Osteoblast (primary cell): Measurements from ENCODE around the gene ANKRD31. TPM values are rescaled to one million over a fixed set of nuclear protein-coding genes. Genes with fewer than 3 reads are reported as not detected.

ENCODE experiments used
- DNase-seq: peaks from one replicate; pipeline ENCODE4 v3.0.0; 2011; ENCODE audit warnings: low spot score, mixed read lengths; ENCODE audit not compliant: insufficient read length; ENCODE audit errors: missing footprints
- H2AFZ ChIP-seq: 2 replicates; pipeline ENCODE4 v1.6.0; 2011; ENCODE audit warnings: mild to moderate bottlenecking, low read length
- H3K27ac ChIP-seq: 2 replicates; pipeline ENCODE4 v1.5.1; 2011; ENCODE audit warnings: mild to moderate bottlenecking, low read depth, low read length, moderate library complexity
- H3K27me3 ChIP-seq: 2 replicates; pipeline ENCODE4 v1.6.0; 2012; ENCODE audit warnings: mild to moderate bottlenecking, control low read depth, inconsistent platforms, low read length, moderate library complexity; ENCODE audit not compliant: insufficient read depth
- H3K36me3 ChIP-seq: 2 replicates; pipeline ENCODE4 v1.5.1; 2011; ENCODE audit warnings: mild to moderate bottlenecking, low read length, control low read depth, moderate library complexity; ENCODE audit not compliant: insufficient read depth
- H3K4me1 ChIP-seq: 2 replicates; pipeline ENCODE4 v1.5.1; 2011; ENCODE audit warnings: mild to moderate bottlenecking, low read length, control low read depth, moderate library complexity; ENCODE audit not compliant: insufficient read depth
- H3K4me2 ChIP-seq: 2 replicates; pipeline ENCODE4 v1.6.0; 2011; ENCODE audit warnings: mild to moderate bottlenecking, low read length; ENCODE audit not compliant: insufficient read depth
- H3K4me3 ChIP-seq: fragments of 200-600 bp; sonication (generic); 3 replicates; pipeline ENCODE4 v1.5.1; 2012; ENCODE audit warnings: mild to moderate bottlenecking, low read length, inconsistent platforms; ENCODE audit not compliant: insufficient read depth
- H3K79me2 ChIP-seq: 2 replicates; pipeline ENCODE4 v1.6.0; 2012; ENCODE audit warnings: mild to moderate bottlenecking, low read length, control low read depth, inconsistent platforms; ENCODE audit not compliant: insufficient read depth
- H3K9me3 ChIP-seq: 2 replicates; pipeline ENCODE4 v1.5.1; 2011; ENCODE audit warnings: low read depth, low read length, control low read depth
- H4K20me1 ChIP-seq: 2 replicates; pipeline ENCODE4 v1.6.0; 2012; ENCODE audit warnings: mild to moderate bottlenecking, low read length, control low read depth; ENCODE audit not compliant: insufficient read depth
- CTCF ChIP-seq: IDR thresholded peaks from 2 replicates; pipeline ENCODE4 v1.5.1; 2011; ENCODE audit warnings: mild to moderate bottlenecking, low read depth, low read length, moderate library complexity; ENCODE audit errors: extremely low read depth
- total RNA-seq: library from RNA; depleted of rRNA; stranded (reverse); fragments of >200 nt; gene quantifications from 2 replicates; pipeline ENCODE4 v1.2.3, GENCODE V29; 2012

Gene ANKRD31
- total RNA-seq, 1 donor, result 0.36 TPM

- H4K20me1 ChIP-seq, result no peaks in the 10 kb centered on the region
Measured at GRCh38 chr5:75192804-75193203, 43.9 kb downstream of the ANKRD31 start.

GRCh38 chr5:75192264-75192663 lies 44.4 kb downstream of the ANKRD31 start:
- no peak for TF ChIP-seq CTCF
- Histone ChIP-seq H4K20me1 (no peaks in the 10 kb centered on the region), H3K4me2 (no peak overlapping the region), H3K9me3 (no peaks in the 10 kb centered on the region), H3K27me3 (no peaks in the 10 kb centered on the region), H3K27ac (no peak overlapping the region), H3K79me2 (no peaks in the 10 kb centered on the region), H3K4me1 (no peaks in the 10 kb centered on the region), H3K36me3 (no peaks in the 10 kb centered on the region), H3K4me3 (no peak overlapping the region), H2AFZ (no peak overlapping the region)
- DNase-seq, result no peak

More at GRCh38 chr5:75192804-75193203, 43.9 kb downstream of the ANKRD31 start:
- no peak overlapping the region for H3K27ac ChIP-seq
- H3K36me3 ChIP-seq, result no peaks in the 10 kb centered on the region
- no peaks in the 10 kb centered on the region for H3K9me3 ChIP-seq
- no peaks in the 10 kb centered on the region for H3K4me1 ChIP-seq
- no peak overlapping the region for H3K4me3 ChIP-seq
- no peak for TF ChIP-seq CTCF
- H3K4me2 ChIP-seq, result no peak overlapping the region
- H3K79me2 ChIP-seq, result no peaks in the 10 kb centered on the region
- H3K27me3 ChIP-seq, result no peaks in the 10 kb centered on the region
- no peak for DNase-seq
- no peak overlapping the region for H2AFZ ChIP-seq

- H3K4me3 ChIP-seq, result no peak overlapping the region
- H4K20me1 ChIP-seq, result no peaks in the 10 kb centered on the region
- H2AFZ ChIP-seq, result no peak overlapping the region
- H3K36me3 ChIP-seq, result no peaks in the 10 kb centered on the region
- TF ChIP-seq CTCF, result no peak
- no peak for DNase-seq
- H3K27ac ChIP-seq, result no peak overlapping the region
- no peaks in the 10 kb centered on the region for H3K27me3 ChIP-seq
- no peaks in the 10 kb centered on the region for H3K9me3 ChIP-seq
- H3K4me2 ChIP-seq, result no peak overlapping the region
- H3K79me2 ChIP-seq, result no peaks in the 10 kb centered on the region
- no peaks in the 10 kb centered on the region for H3K4me1 ChIP-seq
Measured at GRCh38 chr5:75190227-75190626, 46.5 kb downstream of the ANKRD31 start.

GRCh38 chr5:75189353-75189752 lies 47.3 kb downstream of the ANKRD31 start:
- Histone ChIP-seq H3K4me1 (no peaks in the 10 kb centered on the region), H4K20me1 (no peaks in the 10 kb centered on the region), H3K36me3 (no peaks in the 10 kb centered on the region), H3K9me3 (no peaks in the 10 kb centered on the region), H3K4me2 (no peak overlapping the region), H3K27ac (no peak overlapping the region), H2AFZ (no peak overlapping the region), H3K79me2 (no peaks in the 10 kb centered on the region), H3K27me3 (no peaks in the 10 kb centered on the region), H3K4me3 (no peak overlapping the region)
- no peak for TF ChIP-seq CTCF
- no peak for DNase-seq
